Kidney (tissue), 14 donors: Measurements from ENCODE around the gene RAB3IL1. TPM values are rescaled to one million over a fixed set of nuclear protein-coding genes. Genes with fewer than 3 reads are reported as not detected.

Experiments
- DNase-seq, 5 donors: peaks; one replicate each; pipeline ENCODE4 v3.0.0-alpha.2; 2013 to 2020
- FAIRE-seq: peaks from 2 replicates; lab custom pipeline; 2012; peaks lifted over from hg19 to GRCh38; lab: Jason Lieb, UNC
- H3K27ac ChIP-seq, 2 donors: one replicate each; pipeline ENCODE4 v1.7.0; 2013; ENCODE audit warnings: low read depth in 2 of 2, low read length in 2 of 2, inconsistent platforms in 1 of 2
- H3K27me3 ChIP-seq: one replicate; pipeline ENCODE4 v1.7.1; 2013; ENCODE audit warnings: low read length, inconsistent platforms; ENCODE audit not compliant: control insufficient read depth, insufficient read depth
- H3K36me3 ChIP-seq, 3 donors: one replicate each; pipeline versions ENCODE4 v1.7.0 to v1.7.1; 2013; ENCODE audit warnings: low read length in 3 of 3, control low read depth in 1 of 3, inconsistent platforms in 1 of 3; ENCODE audit not compliant: insufficient read depth in 3 of 3, control insufficient read depth in 2 of 3
- H3K4me1 ChIP-seq, 3 donors: one replicate each; pipeline versions ENCODE4 v1.7.0 to v1.7.1; 2013; ENCODE audit warnings: low read length in 3 of 3, inconsistent platforms in 1 of 3, low read depth in 1 of 3; ENCODE audit not compliant: control insufficient read depth in 2 of 3, insufficient read depth in 2 of 3
- H3K4me3 ChIP-seq, 3 donors: one replicate each; pipeline versions ENCODE4 v1.7.0 to v1.8.1; 2013; ENCODE audit warnings: low read length in 3 of 3, control low read depth in 1 of 3, inconsistent platforms in 1 of 3
- H3K9ac ChIP-seq, 3 donors: one replicate each; pipeline versions ENCODE4 v1.7.0 to v1.7.1; 2013; ENCODE audit warnings: low read length in 3 of 3, control low read depth in 1 of 3, inconsistent platforms in 1 of 3
- H3K9me3 ChIP-seq, 3 donors: one replicate each; pipeline versions ENCODE4 v1.7.0 to v1.7.1; 2013; ENCODE audit warnings: low read length in 3 of 3, control low read depth in 1 of 3, inconsistent platforms in 1 of 3; ENCODE audit not compliant: control insufficient read depth in 2 of 3, insufficient read depth in 1 of 3
- intact Hi-C: fragments of 100-400 bp; cut with DNase I; formaldehyde crosslinking; loops from one replicate; pipeline ENCODE4 v1.11.1; 2022
- polyA plus RNA-seq: library from polyadenylated mRNA; stranded (reverse); fragments of 350-450 nt; fragmentation: Illumina TruSeq; extraction: RNeasy Lipid Tissue Mini Kit (QIAGEN cat#74804); gene quantifications from one replicate; pipeline ENCODE4 v1.2.3, GENCODE V29; 2014; ENCODE audit warnings: low read depth, low replicate concordance; ENCODE audit not compliant: insufficient read depth
- total RNA-seq: library from RNA; stranded (reverse); fragmentation: NEBNext Ultra II Directional; extraction: Animal tissue kit (Norgen Biotek cat#: 25700); gene quantifications from one replicate; pipeline ENCODE4 v1.2.1, GENCODE V29; 2021
- TF ChIP-seq, protein P1 (sequence below): IDR thresholded peaks from 3 replicates; pipeline ENCODE4 v1.5.1; 2012; ENCODE audit warnings: mild to moderate bottlenecking, moderate library complexity, borderline replicate concordance; ENCODE audit not compliant: insufficient read depth; ENCODE audit errors: extremely low read depth
- donor health status: control.
- donor health status: control.
- donor health status: control.
- donor health status: control.
- donor health status: control.
- donor health status: DM: yes; HTN: yes; CAD: no.
- donor health status: Normal renal cell carcinoma (clear cell type).

The RAB3IL1 gene
- total and polyA plus RNA-seq, 2 donors from 2014 or later = 14.6 to 27.8 TPM

- H3K9ac ChIP-seq = no peak overlapping the region
- H3K4me3 ChIP-seq = no peak overlapping the region
- no peaks in the 10 kb centered on the region for H3K36me3 ChIP-seq
- TF ChIP-seq, protein P1, sequence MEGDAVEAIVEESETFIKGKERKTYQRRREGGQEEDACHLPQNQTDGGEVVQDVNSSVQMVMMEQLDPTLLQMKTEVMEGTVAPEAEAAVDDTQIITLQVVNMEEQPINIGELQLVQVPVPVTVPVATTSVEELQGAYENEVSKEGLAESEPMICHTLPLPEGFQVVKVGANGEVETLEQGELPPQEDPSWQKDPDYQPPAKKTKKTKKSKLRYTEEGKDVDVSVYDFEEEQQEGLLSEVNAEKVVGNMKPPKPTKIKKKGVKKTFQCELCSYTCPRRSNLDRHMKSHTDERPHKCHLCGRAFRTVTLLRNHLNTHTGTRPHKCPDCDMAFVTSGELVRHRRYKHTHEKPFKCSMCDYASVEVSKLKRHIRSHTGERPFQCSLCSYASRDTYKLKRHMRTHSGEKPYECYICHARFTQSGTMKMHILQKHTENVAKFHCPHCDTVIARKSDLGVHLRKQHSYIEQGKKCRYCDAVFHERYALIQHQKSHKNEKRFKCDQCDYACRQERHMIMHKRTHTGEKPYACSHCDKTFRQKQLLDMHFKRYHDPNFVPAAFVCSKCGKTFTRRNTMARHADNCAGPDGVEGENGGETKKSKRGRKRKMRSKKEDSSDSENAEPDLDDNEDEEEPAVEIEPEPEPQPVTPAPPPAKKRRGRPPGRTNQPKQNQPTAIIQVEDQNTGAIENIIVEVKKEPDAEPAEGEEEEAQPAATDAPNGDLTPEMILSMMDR = no peak
- intact Hi-C loops = no loop called here
- H3K4me1 ChIP-seq = peaks cover 6 to 20% (median 15%) of the 10 kb centered on the region in 3 donors
- no peak for FAIRE-seq
- H3K27ac ChIP-seq = peak overlapping the region; percentile 83 to 87
- DNase-seq = no peak
- no peaks in the 10 kb centered on the region for H3K27me3 ChIP-seq
- no peaks in the 10 kb centered on the region for H3K9me3 ChIP-seq
Measured at GRCh38 chr11:61924064-61924455, 6.7 kb upstream of the RAB3IL1 start.

GRCh38 chr11:61923166-61924063, 6.0 kb upstream of the RAB3IL1 start:
- H3K27ac ChIP-seq = peak overlapping the region; percentile 83 to 87
- FAIRE-seq = no peak
- H3K4me1 ChIP-seq = peaks cover 6 to 20% (median 15%) of the 10 kb centered on the region in 3 donors
- TF ChIP-seq, protein P1 = no peak
- H3K36me3 ChIP-seq = no peaks in the 10 kb centered on the region
- no peaks in the 10 kb centered on the region for H3K27me3 ChIP-seq
- H3K9ac ChIP-seq = peak overlapping the region in 1 of 3 donors; percentile 63
- intact Hi-C loops = no loop called here
- no peaks in the 10 kb centered on the region for H3K9me3 ChIP-seq
- peak; percentile 88 to 95 (median 91) for DNase-seq
- H3K4me3 ChIP-seq = no peak overlapping the region

GRCh38 chr11:61922539-61922938, 5.2 kb upstream of the RAB3IL1 start:
- Histone ChIP-seq H3K9ac (peak overlapping the region in 1 of 3 donors; percentile 63), H3K27ac (peak overlapping the region; percentile 83 to 87), H3K36me3 (no peaks in the 10 kb centered on the region), H3K27me3 (no peaks in the 10 kb centered on the region), H3K4me3 (no peak overlapping the region), H3K9me3 (no peaks in the 10 kb centered on the region), H3K4me1 (peaks cover 6 to 27% (median 20%) of the 10 kb centered on the region in 3 donors)
- TF ChIP-seq, protein P1 = no peak
- DNase-seq = peak in 3 of 5 donors; percentile 70 to 89 (median 75)
- FAIRE-seq = no peak
- intact Hi-C loops = no loop called here
